Ovary (tissue), 9 donors: ENCODE measurements around the gene ZNF837. TPM values are rescaled to one million over a fixed set of nuclear protein-coding genes. Genes with fewer than 3 reads are reported as not detected.

Source experiments
- DNase-seq, 5 donors: peaks; one replicate each; pipeline ENCODE4 v3.0.0-alpha.2; 2019 to 2020
- H3K27ac ChIP-seq, 2 donors: fragments of 200-600 bp; one replicate each; pipeline versions ENCODE4 v1.5.1 to v1.8.0; 2019 to 2022
- H3K27me3 ChIP-seq: fragments of 200-600 bp; one replicate; pipeline ENCODE4 v1.8.0; 2022
- H3K36me3 ChIP-seq: fragments of 200-600 bp; sonication (generic); one replicate; pipeline ENCODE4 v1.5.1; 2019
- H3K4me1 ChIP-seq: one replicate; pipeline ENCODE4 v1.8.1; 2013; ENCODE audit warnings: mild to moderate bottlenecking, moderate library complexity; ENCODE audit not compliant: insufficient read depth
- H3K4me3 ChIP-seq: fragments of 200-600 bp; sonication (generic); one replicate; pipeline ENCODE4 v1.5.1; 2017
- H3K9me3 ChIP-seq, 2 donors: fragments of 200-600 bp in 1 of 2; sonication (generic) in 1 of 2; one replicate each; pipeline versions ENCODE4 v1.5.1 to v1.8.1; 2013 to 2019; ENCODE audit warnings: mild to moderate bottlenecking in 1 of 2, moderate library complexity in 1 of 2
- CTCF ChIP-seq, 3 donors: fragments of 450-650 bp in 2 of 3; fragments of 200-600 bp in 1 of 3; IDR thresholded peaks; one replicate each; pipeline versions ENCODE4 v1.5.1 to v1.8.0; 2016 to 2022; ENCODE audit warnings: antibody characterized with exemption in 3 of 3, mild to moderate bottlenecking in 1 of 3
- EP300 ChIP-seq: sonication (generic); formaldehyde crosslinking; IDR thresholded peaks from one replicate; pipeline ENCODE4 v1.6.1; 2017; ENCODE audit warnings: antibody characterized with exemption
- POLR2A ChIP-seq: fragments of 450-650 bp; IDR thresholded peaks from one replicate; pipeline ENCODE4 v1.6.1; 2017; ENCODE audit warnings: antibody characterized with exemption, mild to moderate bottlenecking, moderate library complexity
- WGBS, 3 donors: extraction: QIAGEN DNeasy Blood & Tissue Kit in 1 of 3; methylation state at CpG; one replicate each; pipeline versions ENCODE4 v1.1.5 to v1.1.7; 2013 to 2017; 5-methylcytosine and 5-hydroxymethylcytosine counted together
- intact Hi-C, 4 donors: fragments of 100-400 bp; cut with DNase I; formaldehyde crosslinking; loops; one replicate each; pipeline versions ENCODE4 v1.11.0 to v1.15.1; 2022 to 2023
- polyA plus RNA-seq, 2 donors: library from polyadenylated mRNA; stranded (reverse); fragments of 200-250 nt in 1 of 2; fragments of 350-450 nt in 1 of 2; fragmentation: Illumina TruSeq in 1 of 2; extraction: RNeasy Lipid Tissue Mini Kit (QIAGEN cat#74804) in 1 of 2; gene quantifications; one replicate each; pipeline ENCODE4 v1.2.3, GENCODE V29; 2013 to 2014
- total RNA-seq, 7 donors: library from RNA; depleted of rRNA in 2 of 7; stranded (reverse); fragments of >200 nt in 2 of 7; fragmentation: NEBNext Ultra II Directional in 3 of 7; extraction: Animal tissue kit (Norgen Biotek cat#: 25700) in 3 of 7; gene quantifications; one replicate each; pipeline versions ENCODE4 v1.1.0 to v1.2.4, GENCODE V29; 2016 to 2023
- donor health status: DM: no; HTN: no; CAD: no; lungs with moderate emphysema.
- donor health status: DM: no; HTN: no; CAD: no.
- donor health status: Bipolar disorder and iron deficiency.
- donor health status: DM: yes; HTN: yes; CAD: no.
- donor health status: DM: no; HTN: no; CAD: no.
- donor health status: DM: yes; HTN: yes; CAD: no.

ZNF837 gene
- total and polyA plus RNA-seq, 9 donors, result 1.4 to 3.2 (median 2.5) TPM; not detected in 1

GRCh38 chr19:58346961-58347929, 33.6 kb downstream of the ZNF837 start:
- H3K27me3 ChIP-seq, result no peaks in the 10 kb centered on the region

GRCh38 chr19:58345558-58345957, 35.3 kb downstream of the ZNF837 start:
- Histone ChIP-seq H3K27ac (no peak overlapping the region), H3K4me3 (no peak overlapping the region), H3K9me3 (no peaks in the 10 kb centered on the region), H3K4me1 (no peaks in the 10 kb centered on the region), H3K36me3 (no peaks in the 10 kb centered on the region), H3K27me3 (no peaks in the 10 kb centered on the region)
- no peak for DNase-seq
- WGBS, 3 donors, result 63 to 76% (median 75%) methylated on average over 5 of the region's 5 CpGs
- no peak for TF ChIP-seq EP300
- TF ChIP-seq POLR2A, result no peak
- TF ChIP-seq CTCF (IDR thresholded peaks at IDR 0.05), result no peak
- intact Hi-C loops, result no loop called here

More at GRCh38 chr19:58346961-58347929, 33.6 kb downstream of the ZNF837 start:
- Histone ChIP-seq H3K4me1 (no peaks in the 10 kb centered on the region), H3K9me3 (no peaks in the 10 kb centered on the region), H3K27ac (no peak overlapping the region), H3K4me3 (peak overlapping the region; percentile 52), H3K36me3 (no peaks in the 10 kb centered on the region)
- WGBS, 3 donors, result 1% methylated on average over 73 to 82 of the region's 82 CpGs
- DNase-seq, result peak in 1 of 5 donors; percentile 22
- no peak for TF ChIP-seq CTCF (IDR thresholded peaks at IDR 0.05)
- TF ChIP-seq EP300, result no peak
- no peak for TF ChIP-seq POLR2A
- intact Hi-C loops, result no loop called here

GRCh38 chr19:58338825-58339558, 41.8 kb downstream of the ZNF837 start:
- Histone ChIP-seq H3K36me3 (no peaks in the 10 kb centered on the region), H3K27me3 (no peaks in the 10 kb centered on the region), H3K4me3 (no peak overlapping the region), H3K4me1 (no peaks in the 10 kb centered on the region), H3K9me3 (peaks cover 0 to 4% of the 10 kb centered on the region in 2 donors), H3K27ac (no peak overlapping the region)
- WGBS, 3 donors, result 76 to 84% (median 78%) methylated on average over 30 of the region's 30 CpGs
- intact Hi-C loops, result no loop called here
- no peak for DNase-seq
- TF ChIP-seq POLR2A (no peak), EP300 (no peak), CTCF (IDR thresholded peaks at IDR 0.05) (no peak)

GRCh38 chr19:58338336-58338735, 42.5 kb downstream of the ZNF837 start:
- Histone ChIP-seq H3K4me3 (no peak overlapping the region), H3K27me3 (no peaks in the 10 kb centered on the region), H3K36me3 (no peaks in the 10 kb centered on the region), H3K4me1 (no peaks in the 10 kb centered on the region), H3K27ac (no peak overlapping the region), H3K9me3 (peaks cover 0 to 4% of the 10 kb centered on the region in 2 donors)
- WGBS, 3 donors, result 96 to 98% (median 96%) methylated on average over 11 of the region's 11 CpGs
- no peak for DNase-seq
- TF ChIP-seq EP300, result no peak
- intact Hi-C loops, result no loop called here
